C4-2B (cell line): ENCODE data around the gene TMEM240.
"Not testable (repeated sequence)": the region's sequence is repeated elsewhere in the genome, so short reads cannot be mapped to it uniquely, and the experiment has no call there.

Experiments used
- H3K27ac ChIP-seq: fragments of 450-650 bp; 2 replicates; pipeline ENCODE4 v1.5.1; 2017
- ZFX ChIP-seq: fragments of 450-650 bp; IDR thresholded peaks from 2 replicates; pipeline ENCODE4 v1.6.1; 2017
- TF ChIP-seq, protein P1 (sequence below): fragments of 450-650 bp; conservative IDR thresholded peaks from 2 replicates; pipeline ENCODE4 v1.5.1; 2017; ENCODE audit warnings: mild to moderate bottlenecking

Gene TMEM240

DNA sequence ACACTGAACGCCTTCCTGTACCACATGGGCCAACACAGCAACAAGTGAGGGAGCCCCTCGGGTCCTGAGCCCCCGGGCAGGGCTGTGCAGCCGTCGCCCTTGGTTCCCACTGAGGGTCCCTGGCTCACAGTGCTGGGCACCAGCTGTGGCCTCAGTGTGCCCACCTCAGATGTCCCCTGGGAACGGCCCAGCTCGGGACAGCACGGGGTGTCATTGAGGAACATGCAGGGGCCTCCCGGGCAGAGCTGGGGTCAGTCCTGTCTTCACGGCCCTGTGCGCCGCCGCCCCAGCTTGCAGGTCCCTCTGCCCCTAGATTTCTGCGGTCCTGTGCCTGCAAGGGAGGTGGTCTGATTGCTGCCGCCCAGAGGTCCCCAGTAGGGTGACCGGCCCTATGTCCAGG, 51.2 kb downstream of the TMEM240 start:
- no peak overlapping the region for H3K27ac ChIP-seq
- TF ChIP-seq, protein P1, sequence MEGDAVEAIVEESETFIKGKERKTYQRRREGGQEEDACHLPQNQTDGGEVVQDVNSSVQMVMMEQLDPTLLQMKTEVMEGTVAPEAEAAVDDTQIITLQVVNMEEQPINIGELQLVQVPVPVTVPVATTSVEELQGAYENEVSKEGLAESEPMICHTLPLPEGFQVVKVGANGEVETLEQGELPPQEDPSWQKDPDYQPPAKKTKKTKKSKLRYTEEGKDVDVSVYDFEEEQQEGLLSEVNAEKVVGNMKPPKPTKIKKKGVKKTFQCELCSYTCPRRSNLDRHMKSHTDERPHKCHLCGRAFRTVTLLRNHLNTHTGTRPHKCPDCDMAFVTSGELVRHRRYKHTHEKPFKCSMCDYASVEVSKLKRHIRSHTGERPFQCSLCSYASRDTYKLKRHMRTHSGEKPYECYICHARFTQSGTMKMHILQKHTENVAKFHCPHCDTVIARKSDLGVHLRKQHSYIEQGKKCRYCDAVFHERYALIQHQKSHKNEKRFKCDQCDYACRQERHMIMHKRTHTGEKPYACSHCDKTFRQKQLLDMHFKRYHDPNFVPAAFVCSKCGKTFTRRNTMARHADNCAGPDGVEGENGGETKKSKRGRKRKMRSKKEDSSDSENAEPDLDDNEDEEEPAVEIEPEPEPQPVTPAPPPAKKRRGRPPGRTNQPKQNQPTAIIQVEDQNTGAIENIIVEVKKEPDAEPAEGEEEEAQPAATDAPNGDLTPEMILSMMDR = no peak
- no peak for TF ChIP-seq ZFX

DNA sequence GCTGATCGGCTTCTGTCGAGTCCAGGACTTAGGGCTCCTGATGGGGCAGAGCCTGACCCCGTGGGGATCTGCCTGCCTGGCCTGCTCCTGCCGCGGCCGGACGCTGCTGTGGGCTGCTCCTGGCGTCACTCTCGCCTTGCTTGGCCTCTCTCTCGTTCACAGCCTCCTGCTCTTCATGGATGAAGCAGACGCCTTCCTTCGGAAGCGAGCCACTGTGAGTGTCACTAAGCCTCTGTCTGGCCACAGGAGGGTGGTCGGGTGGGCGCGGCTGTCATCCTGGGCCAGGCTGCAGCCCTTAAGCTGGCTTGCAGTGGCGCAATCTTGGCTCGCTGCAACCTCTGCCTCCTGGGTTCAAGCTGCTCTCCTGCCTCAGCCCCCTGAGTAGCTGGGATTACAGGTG, 52.7 kb downstream of the TMEM240 start:
- H3K27ac ChIP-seq = no peak overlapping the region
- TF ChIP-seq, protein P1 = no peak
- no peak for TF ChIP-seq ZFX

DNA sequence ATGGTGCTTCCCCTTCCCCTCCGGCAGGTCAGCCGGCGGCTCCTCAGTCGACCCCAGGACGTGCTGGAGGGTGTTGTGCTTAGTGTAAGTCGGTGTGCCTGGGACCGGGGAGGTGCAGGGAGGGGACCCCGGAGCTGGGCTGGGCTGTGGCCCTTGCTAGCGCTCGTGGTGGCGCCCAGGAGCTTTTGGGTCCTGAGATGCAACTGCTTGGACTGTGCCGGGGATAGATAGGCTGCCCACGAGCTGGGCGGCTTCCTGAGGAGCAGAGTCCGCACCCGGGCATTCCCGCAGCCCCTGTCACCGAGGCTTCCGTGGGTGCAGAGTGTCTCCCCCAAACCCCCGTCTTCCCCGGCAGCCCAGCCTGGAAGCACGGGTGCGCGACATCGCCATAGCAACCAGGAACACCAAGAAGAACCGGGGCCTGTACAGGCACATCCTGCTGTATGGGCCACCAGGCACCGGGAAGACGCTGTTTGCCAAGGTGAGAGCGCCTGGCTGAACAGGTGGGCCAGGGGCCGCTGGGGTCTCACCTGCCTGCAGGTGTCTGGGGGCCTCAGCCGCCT, 54.6 kb downstream of the TMEM240 start:
- H3K27ac ChIP-seq = not testable (repeated sequence)

DNA sequence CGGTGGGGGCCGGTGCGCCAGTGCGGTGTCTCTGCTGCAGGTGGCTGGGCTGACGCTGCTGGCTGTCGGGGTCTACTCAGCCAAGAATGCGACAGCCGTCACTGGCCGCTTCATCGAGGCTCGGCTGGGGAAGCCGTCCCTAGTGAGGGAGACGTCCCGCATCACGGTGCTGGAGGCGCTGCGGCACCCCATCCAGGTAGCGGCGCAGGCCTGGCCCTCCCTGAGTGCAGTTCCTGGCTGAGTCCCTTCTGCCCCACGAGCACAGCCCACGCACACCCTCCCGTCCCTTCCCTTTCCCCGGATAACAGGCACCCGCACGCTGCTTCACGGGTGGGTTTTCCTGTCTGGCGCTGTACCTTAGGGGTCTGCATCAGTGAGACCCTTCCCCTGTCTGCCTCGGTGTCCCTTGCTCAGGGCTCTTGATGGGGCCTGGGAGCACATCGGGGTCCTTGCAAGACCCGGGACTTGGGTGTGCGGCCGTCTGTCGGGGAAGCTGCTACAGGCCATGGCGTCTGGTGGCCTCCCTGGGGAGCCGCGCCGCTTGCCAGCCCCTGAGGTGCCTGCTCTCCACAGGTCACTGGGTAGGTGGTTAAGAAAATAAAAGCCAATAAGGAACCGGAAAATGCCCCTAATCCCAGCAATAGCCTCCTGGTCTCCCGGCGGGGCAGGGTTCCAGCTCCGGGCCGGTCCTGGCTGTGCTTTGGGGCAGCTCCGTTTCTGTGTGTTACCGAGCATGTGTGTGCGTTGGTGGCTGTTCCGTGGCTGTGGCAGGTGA, 55.3 kb downstream of the TMEM240 start:
- H3K27ac ChIP-seq = not testable (repeated sequence)
